ENCODE data around the gene CSPG4.

DNA sequence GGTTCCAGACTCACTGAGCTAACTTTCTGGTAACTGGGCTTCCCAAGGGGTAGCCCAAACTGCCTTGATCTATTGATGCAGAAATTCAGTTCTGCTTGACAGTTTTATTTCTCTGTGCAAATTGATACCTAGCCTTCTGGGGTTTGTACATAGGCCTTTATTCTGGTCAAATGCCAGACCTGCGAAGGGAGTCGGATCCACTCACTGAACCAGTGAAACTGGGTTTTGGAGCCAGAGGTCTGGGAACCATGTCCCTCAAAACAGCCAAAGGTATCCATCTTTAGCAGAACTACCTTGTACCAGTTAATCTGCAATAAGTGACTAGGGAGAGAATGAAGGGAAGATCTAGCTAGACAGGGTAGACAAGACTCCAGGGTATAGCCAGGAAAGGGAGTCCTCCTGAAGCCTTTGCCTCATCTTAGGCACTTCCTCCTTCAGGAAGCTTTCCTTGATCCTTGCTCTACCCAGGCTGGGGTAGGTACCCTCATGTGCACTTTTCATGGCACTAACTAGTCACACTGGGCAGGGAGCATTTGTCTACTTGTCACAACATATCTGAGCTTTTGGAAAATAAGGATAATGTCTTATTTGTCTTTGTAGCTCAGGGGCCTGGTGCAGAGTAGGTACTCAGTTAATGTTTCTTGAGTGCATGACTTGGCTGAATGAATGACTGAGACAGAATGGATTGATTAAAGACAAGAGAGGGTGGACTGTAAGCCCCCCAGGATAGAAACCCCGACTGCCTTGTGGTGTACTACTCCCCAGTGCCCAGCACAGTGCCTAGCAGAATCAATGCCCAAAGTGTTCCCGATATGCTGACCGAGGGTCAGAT is 66.3 kb downstream of the CSPG4 start:
- no peak for TF ChIP-seq POLR2A (IDR thresholded peaks at IDR 0.05)
- TF ChIP-seq, protein P1, sequence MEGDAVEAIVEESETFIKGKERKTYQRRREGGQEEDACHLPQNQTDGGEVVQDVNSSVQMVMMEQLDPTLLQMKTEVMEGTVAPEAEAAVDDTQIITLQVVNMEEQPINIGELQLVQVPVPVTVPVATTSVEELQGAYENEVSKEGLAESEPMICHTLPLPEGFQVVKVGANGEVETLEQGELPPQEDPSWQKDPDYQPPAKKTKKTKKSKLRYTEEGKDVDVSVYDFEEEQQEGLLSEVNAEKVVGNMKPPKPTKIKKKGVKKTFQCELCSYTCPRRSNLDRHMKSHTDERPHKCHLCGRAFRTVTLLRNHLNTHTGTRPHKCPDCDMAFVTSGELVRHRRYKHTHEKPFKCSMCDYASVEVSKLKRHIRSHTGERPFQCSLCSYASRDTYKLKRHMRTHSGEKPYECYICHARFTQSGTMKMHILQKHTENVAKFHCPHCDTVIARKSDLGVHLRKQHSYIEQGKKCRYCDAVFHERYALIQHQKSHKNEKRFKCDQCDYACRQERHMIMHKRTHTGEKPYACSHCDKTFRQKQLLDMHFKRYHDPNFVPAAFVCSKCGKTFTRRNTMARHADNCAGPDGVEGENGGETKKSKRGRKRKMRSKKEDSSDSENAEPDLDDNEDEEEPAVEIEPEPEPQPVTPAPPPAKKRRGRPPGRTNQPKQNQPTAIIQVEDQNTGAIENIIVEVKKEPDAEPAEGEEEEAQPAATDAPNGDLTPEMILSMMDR (IDR thresholded peaks at IDR 0.05), result no peak
- no peak for TF ChIP-seq EP300 (IDR thresholded peaks at IDR 0.05)

Measured in ovary (tissue), 3 donors.